NOMO-1 treated with dmso at 0.1 percent for 144 hours (cell line): ENCODE results near the gene COLEC11.
"Not testable (repeated sequence)": the region's sequence is repeated elsewhere in the genome, so short reads cannot be mapped to it uniquely, and the experiment has no call there.

Experiments
- DNase-seq: peaks from one replicate; lab custom pipeline; 2025; ENCODE audit not compliant: unreplicated experiment; lab: John Stamatoyannopoulos, UW

COLEC11 gene

GRCh38 chr2:3651691-3652648, 57.1 kb downstream of the COLEC11 start:
- DNase-seq: no peak

DNA sequence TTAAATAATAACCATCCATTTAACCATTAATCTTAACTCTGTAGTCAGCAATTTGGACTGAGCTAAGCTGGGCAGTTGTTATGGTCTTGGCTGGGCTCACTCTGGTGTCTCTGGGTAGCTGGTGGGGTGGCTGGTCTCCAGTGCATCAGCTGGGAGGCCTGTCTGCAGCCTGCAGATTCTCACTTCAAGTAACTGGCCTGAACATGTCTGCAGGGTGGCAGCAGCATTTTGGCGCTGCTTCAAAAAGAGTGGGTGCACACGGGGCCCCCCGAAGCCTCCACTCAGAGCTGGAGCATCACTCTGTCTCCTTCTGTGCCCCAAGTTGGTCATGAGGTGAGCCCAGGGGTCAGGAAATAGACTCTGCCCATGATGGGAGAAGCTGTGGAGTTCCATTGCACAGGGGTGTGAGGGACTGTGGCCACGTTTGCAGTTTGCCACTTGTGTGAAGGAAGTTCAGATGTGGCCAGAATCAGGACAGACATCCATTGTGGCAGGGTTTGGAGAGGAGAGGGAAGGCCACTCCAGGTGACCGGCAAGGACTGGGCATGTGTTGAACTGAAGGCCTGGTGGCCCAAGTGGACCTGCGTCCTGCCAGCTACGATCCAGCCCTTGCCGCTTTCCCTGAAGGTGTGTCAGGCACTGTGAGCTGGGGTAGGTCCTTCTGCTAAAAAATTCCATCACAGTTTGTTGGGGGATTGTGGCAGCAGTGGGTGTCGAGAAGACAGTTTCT, 58.1 kb downstream of the COLEC11 start:
- DNase-seq: no peak

- no peak for DNase-seq
Observed at GRCh38 chr2:3654011-3654410, 59.1 kb downstream of the COLEC11 start.

DNA sequence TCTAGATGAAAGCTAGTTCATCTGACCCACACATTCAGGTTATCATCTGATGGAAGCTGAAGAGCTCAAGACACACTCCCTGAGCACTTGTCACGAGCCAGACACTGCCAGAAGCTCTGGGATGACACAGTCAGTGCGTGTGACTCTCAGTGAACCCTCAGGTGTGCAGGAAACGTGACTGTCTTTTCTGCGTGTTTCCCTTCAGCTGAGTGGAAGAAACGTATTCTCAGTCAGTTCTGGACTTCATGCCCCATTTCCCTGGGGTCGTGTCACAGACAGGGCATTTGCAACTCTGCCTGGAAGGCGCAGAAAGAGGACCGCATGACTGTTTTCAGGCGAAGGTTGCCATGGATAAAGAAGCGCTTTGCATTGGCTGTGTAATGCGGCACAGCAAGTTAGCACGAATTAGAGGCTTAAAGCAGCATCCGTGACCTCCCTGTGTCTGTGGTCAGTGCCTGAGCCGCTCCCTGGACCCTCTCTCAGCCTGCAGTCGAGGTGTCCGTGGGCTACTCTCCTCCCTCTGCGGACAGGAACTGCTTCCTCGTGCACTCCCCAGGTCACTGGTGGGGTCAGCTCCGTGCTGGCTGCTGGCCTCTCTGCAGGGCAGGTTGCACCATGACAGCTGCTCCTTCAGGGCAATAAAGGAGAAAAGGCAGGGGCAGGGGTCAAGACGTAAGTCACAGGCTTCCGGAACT, 59.8 kb downstream of the COLEC11 start:
- DNase-seq: no peak

GRCh38 chr2:3655871-3656761, 61.2 kb downstream of the COLEC11 start:
- DNase-seq: no peak

DNA sequence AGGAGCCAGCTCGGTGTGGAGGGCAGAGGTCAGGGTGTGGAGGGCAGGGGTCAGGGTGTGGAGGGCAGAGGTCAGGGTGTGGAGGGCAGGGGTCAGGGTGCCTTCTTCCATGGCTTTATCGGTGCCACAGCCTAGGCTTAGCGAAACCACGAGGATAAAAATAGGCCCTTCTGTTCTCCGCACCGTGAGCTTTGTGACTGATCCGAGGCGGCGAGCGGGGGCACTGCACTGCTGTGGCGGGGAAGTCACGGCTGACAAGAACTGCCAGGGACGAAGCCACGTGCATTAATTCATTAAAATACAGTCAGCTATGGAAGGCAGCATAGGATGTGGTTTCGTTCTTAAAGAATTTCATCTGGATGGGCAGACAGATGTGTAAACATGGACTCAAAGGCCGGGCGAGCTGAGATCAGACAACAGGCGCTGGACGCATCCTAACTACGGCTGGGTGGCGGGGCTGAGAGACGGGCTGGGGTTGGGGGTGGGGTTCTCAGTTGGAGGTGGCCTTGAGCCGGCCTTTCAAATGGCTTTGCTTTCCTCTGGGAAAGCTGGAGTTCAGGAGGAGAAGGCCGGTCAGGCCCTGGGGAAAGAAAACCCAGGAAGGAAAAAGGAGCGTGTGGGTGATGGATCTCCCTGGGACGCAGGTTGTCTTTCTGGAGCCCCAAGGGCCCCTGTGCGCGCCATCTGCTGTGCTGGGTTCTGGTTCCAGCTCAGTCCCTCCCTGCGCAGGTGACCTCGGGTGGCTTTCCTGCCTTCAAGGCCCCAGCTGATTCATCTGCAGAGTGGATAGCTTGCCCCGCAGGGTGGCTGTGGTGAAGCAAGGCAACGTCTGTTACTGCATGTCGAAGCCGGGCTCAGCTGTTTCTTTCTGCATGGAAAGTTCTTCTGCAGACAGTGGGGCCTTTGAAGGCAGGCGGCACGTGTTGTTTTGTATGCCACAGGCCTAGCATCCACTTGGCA, 62.1 kb downstream of the COLEC11 start:
- no peak for DNase-seq

DNA sequence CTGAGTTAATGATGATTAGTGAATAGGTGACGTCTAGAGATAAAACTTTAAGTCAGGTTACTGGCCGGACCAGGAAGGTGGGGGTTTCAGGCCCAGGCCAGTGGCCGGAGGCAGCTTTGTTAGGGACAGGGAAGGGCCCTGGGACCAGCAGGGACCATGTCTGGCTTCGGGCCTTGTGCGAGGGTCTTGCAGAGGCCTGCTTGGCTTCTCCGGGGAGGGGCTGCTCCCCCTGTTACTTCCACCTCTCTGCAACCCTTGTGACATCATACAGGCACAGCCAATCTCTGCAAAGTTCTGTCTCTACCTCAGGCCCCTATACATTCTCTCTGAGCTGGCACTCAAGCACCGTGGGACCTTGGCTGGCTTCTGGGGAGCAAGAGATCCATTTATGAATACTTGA, 63.0 kb downstream of the COLEC11 start, which contains the start of gene ALLC:
TSS of gene ALLC (plus strand) at position 320 of the 400 bp plus-strand sequence. CDS start 12,958 bp downstream, outside the sequence.
- DNase-seq: no peak

GRCh38 chr2:3659447-3660432, 64.8 kb downstream of the COLEC11 start:
- peak; percentile 18 for DNase-seq

GRCh38 chr2:3660640-3661039, 65.7 kb downstream of the COLEC11 start:
- DNase-seq: not testable (repeated sequence)

DNA sequence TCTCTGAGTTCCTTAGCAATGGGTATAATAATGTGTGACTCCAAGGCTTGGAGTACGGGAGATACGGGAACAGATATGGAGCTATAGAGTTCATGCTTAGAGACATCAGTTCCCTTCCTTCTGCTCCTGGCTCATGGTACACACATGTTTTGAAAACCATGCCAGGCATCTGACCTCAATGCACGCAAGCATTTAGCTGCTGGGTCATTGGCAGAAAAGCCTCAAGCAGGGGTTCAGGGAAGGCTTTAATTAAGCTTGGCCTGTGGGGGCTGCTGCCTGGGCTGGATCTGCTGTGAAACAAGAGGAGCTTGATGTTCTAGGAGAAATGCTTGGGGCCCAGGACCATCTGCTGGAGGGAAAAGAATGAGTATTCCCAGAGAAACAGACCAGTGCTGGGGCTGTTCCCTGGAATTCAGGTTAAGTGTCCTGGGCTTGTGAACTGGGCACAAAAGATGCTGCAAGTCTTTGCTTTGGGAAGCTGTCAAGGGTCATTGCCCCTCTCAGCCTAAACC, 66.3 kb downstream of the COLEC11 start:
- no peak for DNase-seq

- peak; percentile 74 for DNase-seq
Observed at GRCh38 chr2:3662239-3662638, 67.3 kb downstream of the COLEC11 start.

DNA sequence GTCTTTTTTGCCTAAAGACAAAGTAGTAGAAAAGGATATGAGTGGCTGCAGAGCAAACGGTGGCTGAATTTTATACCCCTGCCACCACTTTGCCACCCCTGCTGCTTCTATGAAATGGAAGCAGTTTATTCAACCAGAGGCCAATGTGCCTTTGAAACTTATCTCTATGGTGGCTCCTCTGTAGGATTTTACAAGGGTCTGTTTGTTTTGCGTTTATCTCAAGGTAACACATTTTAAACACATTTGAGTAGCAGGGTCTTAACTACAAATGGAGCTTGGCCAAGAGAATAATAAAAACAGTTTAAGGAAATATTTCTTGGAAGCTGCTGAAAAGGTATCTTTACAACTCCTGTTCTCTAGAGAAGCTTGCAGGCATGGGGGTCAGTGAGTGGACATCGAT, 69.2 kb downstream of the COLEC11 start:
- DNase-seq: no peak

GRCh38 chr2:3664925-3665324, 70.0 kb downstream of the COLEC11 start:
- DNase-seq: no peak

DNA sequence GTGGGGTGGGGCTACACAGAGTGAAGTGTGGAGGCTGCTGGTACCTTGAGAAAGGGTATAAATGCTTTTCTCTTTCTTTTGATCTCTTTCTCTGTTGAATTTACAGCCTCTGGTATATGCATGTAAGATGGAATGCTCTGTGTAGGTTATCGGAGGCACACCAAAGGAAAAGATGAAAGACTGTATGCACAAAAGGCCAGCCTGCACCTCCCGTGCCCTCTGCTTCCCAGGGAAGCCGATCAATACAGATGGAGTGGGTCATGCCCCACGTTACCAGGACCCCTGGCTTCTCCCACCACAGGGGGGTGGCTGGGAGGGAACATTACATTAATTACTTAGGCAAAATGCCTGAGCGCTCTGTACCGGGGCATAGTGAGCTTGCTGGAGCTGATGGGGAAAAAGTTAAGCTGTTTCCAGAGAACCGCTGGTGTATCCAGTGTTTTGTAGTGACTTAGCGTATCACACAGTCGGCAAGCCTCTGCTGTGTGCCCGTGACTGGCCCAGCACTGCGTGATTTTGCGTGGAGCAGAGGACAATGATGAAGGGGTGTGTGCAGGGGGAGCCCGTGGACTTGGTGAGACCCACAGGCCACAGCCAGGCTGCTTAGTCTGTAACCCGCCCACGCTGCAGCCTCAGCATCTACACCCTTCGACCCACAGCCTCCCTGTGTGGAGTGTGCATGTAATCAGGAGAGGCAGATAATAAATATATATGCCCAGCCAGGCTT, 71.1 kb downstream of the COLEC11 start:
- no peak for DNase-seq

GRCh38 chr2:3666613-3666975, 71.7 kb downstream of the COLEC11 start:
- DNase-seq: no peak

DNA sequence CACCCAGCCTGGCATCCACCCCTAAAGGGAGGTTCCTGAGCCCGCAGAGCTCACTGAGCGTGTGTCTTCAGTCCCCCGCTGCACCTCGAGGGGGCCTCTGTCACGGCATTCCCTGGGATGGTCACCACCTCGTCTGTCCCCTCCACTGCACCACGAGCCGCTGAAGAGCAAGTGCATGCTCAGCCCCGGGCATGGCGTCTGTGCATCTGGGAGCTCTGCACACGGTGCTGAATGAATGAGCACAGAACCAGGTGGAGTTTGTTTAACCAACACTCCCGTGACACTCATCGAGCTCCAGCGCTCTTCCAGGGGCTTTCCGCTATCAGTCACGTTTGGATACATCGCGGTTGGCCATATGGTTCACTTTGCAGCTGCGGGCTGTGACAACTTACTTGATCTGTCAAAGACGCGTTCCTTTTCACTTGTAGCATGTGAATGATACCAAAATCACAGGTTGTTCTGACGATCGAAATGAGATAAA, 72.3 kb downstream of the COLEC11 start:
- no peak for DNase-seq

DNA sequence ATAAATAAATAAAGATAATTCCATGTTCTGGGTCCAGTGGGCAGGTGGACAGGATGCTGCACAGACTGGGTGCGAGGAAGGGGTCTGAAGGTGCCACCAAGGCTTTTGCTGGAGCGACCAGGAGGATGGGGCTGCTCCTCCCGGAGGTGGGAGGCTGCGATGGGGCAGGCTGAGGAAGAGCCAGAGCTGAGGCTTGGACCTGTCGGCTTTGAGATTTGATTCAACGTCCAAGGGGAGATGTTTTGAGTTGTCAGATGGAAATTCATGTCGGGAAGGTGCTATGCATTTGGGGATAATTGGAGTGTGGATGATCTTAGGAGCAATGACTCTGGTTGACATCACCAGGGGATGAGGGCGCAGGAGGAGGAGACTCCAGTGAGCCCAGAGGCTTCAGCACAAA, 74.7 kb downstream of the COLEC11 start:
- no peak for DNase-seq
